ENCODE measurements around the gene GATA5.

DNA sequence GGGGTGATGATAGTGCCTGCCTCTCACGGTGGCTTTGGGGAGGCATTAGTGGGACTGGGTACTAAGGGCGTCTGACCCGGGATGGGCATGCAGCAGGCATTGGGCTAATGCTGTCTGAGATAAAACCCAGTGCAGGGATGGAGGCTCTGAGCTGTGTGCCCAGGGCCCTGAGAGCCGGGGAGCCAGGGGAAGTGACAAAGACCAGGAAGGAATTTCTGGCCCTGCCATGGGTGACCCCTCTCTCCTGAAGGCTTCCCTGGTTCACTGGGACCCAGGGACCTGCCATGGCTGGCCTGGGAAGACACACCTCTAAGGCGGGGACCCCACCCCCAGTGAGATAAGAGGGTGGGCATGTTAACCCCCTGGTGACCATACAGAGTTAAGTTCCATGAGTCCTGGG is 3.9 kb upstream of the GATA5 start:
- TF ChIP-seq, protein P1, sequence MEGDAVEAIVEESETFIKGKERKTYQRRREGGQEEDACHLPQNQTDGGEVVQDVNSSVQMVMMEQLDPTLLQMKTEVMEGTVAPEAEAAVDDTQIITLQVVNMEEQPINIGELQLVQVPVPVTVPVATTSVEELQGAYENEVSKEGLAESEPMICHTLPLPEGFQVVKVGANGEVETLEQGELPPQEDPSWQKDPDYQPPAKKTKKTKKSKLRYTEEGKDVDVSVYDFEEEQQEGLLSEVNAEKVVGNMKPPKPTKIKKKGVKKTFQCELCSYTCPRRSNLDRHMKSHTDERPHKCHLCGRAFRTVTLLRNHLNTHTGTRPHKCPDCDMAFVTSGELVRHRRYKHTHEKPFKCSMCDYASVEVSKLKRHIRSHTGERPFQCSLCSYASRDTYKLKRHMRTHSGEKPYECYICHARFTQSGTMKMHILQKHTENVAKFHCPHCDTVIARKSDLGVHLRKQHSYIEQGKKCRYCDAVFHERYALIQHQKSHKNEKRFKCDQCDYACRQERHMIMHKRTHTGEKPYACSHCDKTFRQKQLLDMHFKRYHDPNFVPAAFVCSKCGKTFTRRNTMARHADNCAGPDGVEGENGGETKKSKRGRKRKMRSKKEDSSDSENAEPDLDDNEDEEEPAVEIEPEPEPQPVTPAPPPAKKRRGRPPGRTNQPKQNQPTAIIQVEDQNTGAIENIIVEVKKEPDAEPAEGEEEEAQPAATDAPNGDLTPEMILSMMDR (IDR thresholded peaks at IDR 0.05; ENCODE audit: insufficient read depth, low read depth, low read length): no peak
- TF ChIP-seq EZH2 (IDR thresholded peaks at IDR 0.05; ENCODE audit: insufficient read depth, low read length): no peak
